Endothelial cell of umbilical vein (primary cell): ENCODE measurements around the gene LRIG1.
A peak's percentile ranks its signal among the peaks of the same experiment; 100 is the strongest.

Experiments
- EZH2 ChIP-seq: IDR thresholded peaks from 2 replicates; pipeline ENCODE4 v1.6.1; 2012; ENCODE audit warnings: borderline replicate concordance, low read depth, mild to moderate bottlenecking, moderate library complexity, low read length, inconsistent platforms; ENCODE audit not compliant: severe bottlenecking
- GATA2 ChIP-seq: IDR thresholded peaks from 2 replicates; pipeline ENCODE4 v1.7.0; 2011; ENCODE audit warnings: low read depth, mild to moderate bottlenecking, moderate library complexity, mixed read lengths, low read length; ENCODE audit not compliant: insufficient read length, insufficient read depth
- JUN ChIP-seq: IDR thresholded peaks from 2 replicates; pipeline ENCODE4 v1.6.1; 2011; ENCODE audit warnings: borderline replicate concordance, low read depth; ENCODE audit not compliant: insufficient read length, insufficient read depth
- MAX ChIP-seq: IDR thresholded peaks from 2 replicates; pipeline ENCODE4 v1.6.1; 2011; ENCODE audit not compliant: insufficient read depth, insufficient read length
- MYC ChIP-seq: IDR thresholded peaks from one replicate; pipeline ENCODE4 v1.6.1; 2011; ENCODE audit warnings: mild to moderate bottlenecking, low read depth, low read length
- POLR2A ChIP-seq: IDR thresholded peaks from 2 replicates; pipeline ENCODE4 v1.6.1; 2012; ENCODE audit warnings: low read depth, mild to moderate bottlenecking, control low read depth, low read length
- POLR2AphosphoS5 ChIP-seq: IDR thresholded peaks from 2 replicates; pipeline ENCODE4 v1.6.1; 2012; ENCODE audit warnings: low read depth, mild to moderate bottlenecking, control low read depth, low read length, moderate library complexity; ENCODE audit not compliant: insufficient read depth
- TF ChIP-seq, protein P1 (sequence below), 2 donors: IDR thresholded peaks; 1 replicate in 1 of 2; 2 replicates in 1 of 2; pipeline ENCODE4 v1.5.1; 2011; ENCODE audit warnings: low read length in 2 of 2, mild to moderate bottlenecking in 2 of 2, moderate library complexity in 2 of 2, control low read depth in 1 of 2, inconsistent platforms in 1 of 2, low read depth in 1 of 2; ENCODE audit not compliant: insufficient read depth in 1 of 2; ENCODE audit errors: extremely low read depth in 1 of 2

DNA sequence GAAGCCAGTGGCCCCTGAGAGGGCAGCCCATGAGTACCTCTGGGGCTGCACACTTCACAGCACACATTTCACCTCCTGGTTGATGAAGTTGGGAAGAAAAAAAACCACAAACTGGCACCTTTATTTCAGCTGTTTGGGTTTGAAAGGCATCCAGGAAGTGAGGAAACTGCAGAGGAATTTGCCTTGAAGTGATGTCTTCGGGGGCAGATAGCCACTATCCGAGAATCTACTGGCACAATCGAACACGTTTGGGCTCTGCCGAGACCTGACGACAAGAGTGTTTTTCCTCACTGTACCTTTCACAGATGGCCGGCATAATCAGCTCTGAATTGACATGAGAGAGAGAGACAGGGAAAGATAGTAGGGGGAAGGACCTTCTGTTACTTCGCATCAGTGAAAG lies 59.7 kb downstream of the LRIG1 start:
- TF ChIP-seq MAX (no peak), POLR2AphosphoS5 (peak; percentile 45), POLR2A (no peak), EZH2 (no peak), JUN (peak; percentile 43), MYC (no peak), GATA2 (peak; percentile 38)
- TF ChIP-seq, protein P1, sequence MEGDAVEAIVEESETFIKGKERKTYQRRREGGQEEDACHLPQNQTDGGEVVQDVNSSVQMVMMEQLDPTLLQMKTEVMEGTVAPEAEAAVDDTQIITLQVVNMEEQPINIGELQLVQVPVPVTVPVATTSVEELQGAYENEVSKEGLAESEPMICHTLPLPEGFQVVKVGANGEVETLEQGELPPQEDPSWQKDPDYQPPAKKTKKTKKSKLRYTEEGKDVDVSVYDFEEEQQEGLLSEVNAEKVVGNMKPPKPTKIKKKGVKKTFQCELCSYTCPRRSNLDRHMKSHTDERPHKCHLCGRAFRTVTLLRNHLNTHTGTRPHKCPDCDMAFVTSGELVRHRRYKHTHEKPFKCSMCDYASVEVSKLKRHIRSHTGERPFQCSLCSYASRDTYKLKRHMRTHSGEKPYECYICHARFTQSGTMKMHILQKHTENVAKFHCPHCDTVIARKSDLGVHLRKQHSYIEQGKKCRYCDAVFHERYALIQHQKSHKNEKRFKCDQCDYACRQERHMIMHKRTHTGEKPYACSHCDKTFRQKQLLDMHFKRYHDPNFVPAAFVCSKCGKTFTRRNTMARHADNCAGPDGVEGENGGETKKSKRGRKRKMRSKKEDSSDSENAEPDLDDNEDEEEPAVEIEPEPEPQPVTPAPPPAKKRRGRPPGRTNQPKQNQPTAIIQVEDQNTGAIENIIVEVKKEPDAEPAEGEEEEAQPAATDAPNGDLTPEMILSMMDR (IDR thresholded peaks at IDR 0.05; ENCODE audit: extremely low read depth in 1 of 2, insufficient read depth in 1 of 2, low read depth in 1 of 2, low read length in 2 of 2): no peak
